CD4-positive, alpha-beta memory T cell (primary cell): ENCODE data around the gene CALML5. TPM values are rescaled to one million over a fixed set of nuclear protein-coding genes. Genes with fewer than 3 reads are reported as not detected.

ENCODE experiments used
- CTCF ChIA-PET: fragments of 350-600 bp; sonication (Branson Sonifier 250); formaldehyde crosslinking; loops from one replicate; lab custom pipeline; 2021; ENCODE audit warnings: inconsistent platforms; ENCODE audit not compliant: partially characterized antibody; lab: Charles Lee
- POLR2A ChIA-PET: fragments of 350-600 bp; sonication (Branson Sonifier 250); formaldehyde crosslinking; loops from one replicate; lab custom pipeline; 2021; ENCODE audit not compliant: partially characterized antibody; lab: Charles Lee
- DNase-seq, 5 donors: peaks; one replicate each; pipeline versions ENCODE4 v3.0.0 to v3.0.0-alpha.2; 2020 to 2022; ENCODE audit warnings: mixed read lengths in 1 of 5
- H3K27ac ChIP-seq: one replicate; pipeline ENCODE4 v1.7.0; 2013; ENCODE audit warnings: low read depth, low read length
- H3K27me3 ChIP-seq: 2 replicates; pipeline ENCODE4 v1.7.0; 2013; ENCODE audit warnings: mild to moderate bottlenecking, low read length, moderate library complexity; ENCODE audit not compliant: insufficient read depth
- H3K36me3 ChIP-seq: 2 replicates; pipeline ENCODE4 v1.7.0; 2013; ENCODE audit warnings: mild to moderate bottlenecking, low read length, moderate library complexity; ENCODE audit not compliant: insufficient read depth
- H3K4me1 ChIP-seq: 2 replicates; pipeline ENCODE4 v1.7.0; 2013; ENCODE audit warnings: mild to moderate bottlenecking, low read length, moderate library complexity; ENCODE audit not compliant: insufficient read depth
- H3K4me3 ChIP-seq, 2 donors: one replicate each; pipeline ENCODE4 v1.7.0; 2013; ENCODE audit warnings: low read length in 2 of 2, mild to moderate bottlenecking in 1 of 2
- H3K9me3 ChIP-seq, 2 donors: one replicate each; pipeline ENCODE4 v1.7.0; 2013; ENCODE audit warnings: low read length in 2 of 2, control low read depth in 1 of 2; ENCODE audit not compliant: control insufficient read depth in 1 of 2
- H3K27ac Mint-ChIP-seq, 7 donors: one replicate each; pipeline ENCODE4 v1.8.0; 2020 to 2021; ENCODE audit warnings: mixed read lengths in 7 of 7, mild to moderate bottlenecking in 6 of 7, inconsistent platforms in 3 of 7, moderate library complexity in 3 of 7
- H3K27me3 Mint-ChIP-seq, 2 donors: one replicate each; pipeline ENCODE4 v1.8.0; 2020 to 2021; ENCODE audit warnings: mixed read lengths in 2 of 2
- H3K36me3 Mint-ChIP-seq, 2 donors: one replicate each; pipeline ENCODE4 v1.8.0; 2020 to 2021; ENCODE audit warnings: mixed read lengths in 2 of 2, inconsistent platforms in 1 of 2, mild to moderate bottlenecking in 1 of 2
- H3K4me1 Mint-ChIP-seq, 4 donors: one replicate each; pipeline ENCODE4 v1.8.0; 2020 to 2021; ENCODE audit warnings: mixed read lengths in 4 of 4, mild to moderate bottlenecking in 1 of 4
- H3K4me3 Mint-ChIP-seq, 8 donors: one replicate each; pipeline ENCODE4 v1.8.0; 2020 to 2021; ENCODE audit warnings: mixed read lengths in 8 of 8, mild to moderate bottlenecking in 7 of 8, moderate library complexity in 6 of 8, inconsistent platforms in 3 of 8
- H3K9me3 Mint-ChIP-seq, 8 donors: one replicate each; pipeline ENCODE4 v1.8.0; 2020 to 2021; ENCODE audit warnings: mixed read lengths in 8 of 8, mild to moderate bottlenecking in 5 of 8, inconsistent platforms in 3 of 8, moderate library complexity in 1 of 8
- intact Hi-C: fragments of 100-400 bp; cut with micrococcal nuclease; formaldehyde crosslinking; loops from one replicate; pipeline ENCODE4 v1.15.1; 2023
- polyA plus RNA-seq, 2 donors: library from polyadenylated mRNA; unstranded; fragments of 300-500 nt; fragmentation: Illumina TruSeq; gene quantifications; one replicate each; pipeline ENCODE4 v1.2.3, GENCODE V29; 2021
- total RNA-seq, 2 experiments: library from RNA; stranded (reverse); gene quantifications; one replicate each; pipeline ENCODE4 v1.2.3, GENCODE V29; 2021

CALML5 gene
- total and polyA plus RNA-seq, 4 experiments from 2014 or later = not detected

DNA sequence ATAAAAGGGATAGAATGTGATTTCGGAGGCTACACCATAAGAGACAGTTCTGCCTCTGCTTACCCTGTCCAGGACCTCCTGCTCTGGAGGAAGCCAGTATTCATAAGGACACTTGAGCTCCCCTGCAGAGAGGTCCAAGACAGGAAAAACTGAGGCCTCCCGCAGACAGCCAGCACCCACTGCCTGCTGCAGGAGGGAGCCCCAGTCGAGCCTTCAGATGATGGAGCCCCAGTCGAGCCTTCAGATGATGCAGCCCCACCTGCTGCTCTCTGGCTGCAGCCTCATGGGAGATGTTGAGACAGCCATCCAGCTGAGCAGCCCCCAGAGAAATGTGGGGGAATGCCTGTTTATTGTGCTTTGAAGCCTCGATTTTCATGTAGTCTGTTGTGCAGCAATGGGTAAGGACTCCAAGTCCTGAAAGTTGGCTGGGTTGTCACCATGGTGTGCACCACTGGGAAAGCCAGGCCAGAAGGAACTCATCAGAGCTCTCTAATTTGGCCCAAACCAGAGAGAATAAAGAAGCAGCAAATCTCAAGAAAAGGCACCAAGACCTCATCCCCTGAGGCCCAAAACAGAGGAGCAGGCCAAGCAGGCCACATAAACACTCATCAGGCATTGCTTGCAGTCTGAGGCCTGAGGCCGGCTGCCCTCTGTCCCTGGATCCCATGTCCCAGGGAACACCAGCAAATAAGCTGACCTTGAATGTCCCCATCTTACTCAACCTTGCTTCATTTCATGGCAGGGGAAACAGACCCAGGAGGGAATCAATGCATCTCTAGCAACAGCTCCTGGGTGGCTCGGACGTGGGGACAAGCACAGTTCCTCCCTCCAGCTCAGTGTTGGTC lies 30.9 kb downstream of the CALML5 start:
- no peaks in the 10 kb centered on the region for H3K4me1 ChIP-seq
- H3K9me3 ChIP-seq = no peaks in the 10 kb centered on the region
- H3K4me3 ChIP-seq = no peak overlapping the region
- no peak overlapping the region for H3K27ac Mint-ChIP-seq
- H3K36me3 Mint-ChIP-seq = no peaks in the 10 kb centered on the region
- H3K27me3 Mint-ChIP-seq = peaks cover 2% of the 10 kb centered on the region in 2 donors
- H3K27me3 ChIP-seq = no peaks in the 10 kb centered on the region
- no peak overlapping the region for H3K27ac ChIP-seq
- H3K36me3 ChIP-seq = no peaks in the 10 kb centered on the region
- H3K4me3 Mint-ChIP-seq = no peak overlapping the region
- ChIA-PET POLR2A (no interaction called here), CTCF (interaction anchor here (1.6 to 2.7 kb wide), 3 partner anchors 14 to 161 kb away, joined by 6 to 7 read pairs (median 6); no protein-coding TSS in a partner anchor)
- intact Hi-C loops = no loop called here
- peaks cover 0 to 1% (median 0%) of the 10 kb centered on the region in 4 donors for H3K4me1 Mint-ChIP-seq
- no peak for DNase-seq
- H3K9me3 Mint-ChIP-seq = peaks cover 0 to 3% (median 0%) of the 10 kb centered on the region in 8 donors

DNA sequence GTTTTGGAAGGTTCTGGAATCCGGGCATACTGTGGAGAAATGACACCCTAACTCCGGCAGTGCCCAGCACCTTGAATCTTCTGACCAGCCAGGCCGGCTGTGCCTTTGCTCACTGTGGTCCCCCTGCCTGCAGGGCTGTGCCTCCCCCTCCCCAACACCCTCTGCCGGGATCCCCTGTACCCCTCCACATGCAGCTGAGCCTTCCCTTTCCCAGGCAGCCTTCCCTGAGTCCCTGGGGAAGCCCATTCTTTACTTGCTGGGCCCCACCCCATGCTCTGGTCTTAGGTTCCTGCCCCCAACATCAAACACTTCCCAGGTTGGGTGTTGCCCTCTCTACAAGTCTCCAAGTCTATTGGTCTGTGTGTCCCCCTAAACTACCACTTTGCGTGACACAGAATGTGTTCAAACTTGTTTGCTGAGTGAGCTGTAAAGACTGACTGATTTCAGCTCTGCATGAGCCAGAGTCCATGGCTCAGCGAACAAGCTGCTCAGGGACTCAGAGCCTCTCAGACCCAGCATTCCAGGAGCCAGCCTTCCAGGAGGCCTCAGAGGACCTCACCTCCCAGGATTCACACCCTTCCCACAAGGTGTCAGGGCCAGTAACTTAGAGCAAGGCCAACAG lies 31.6 kb downstream of the CALML5 start:
- Mint-ChIP-seq H3K27ac (no peak overlapping the region), H3K36me3 (no peaks in the 10 kb centered on the region), H3K4me1 (peaks cover 0 to 1% (median 0%) of the 10 kb centered on the region in 4 donors), H3K9me3 (peaks cover 0 to 3% (median 0%) of the 10 kb centered on the region in 8 donors), H3K4me3 (no peak overlapping the region), H3K27me3 (peaks cover 2 to 3% of the 10 kb centered on the region in 2 donors)
- intact Hi-C loops = no loop called here
- H3K4me1 ChIP-seq = no peaks in the 10 kb centered on the region
- no peaks in the 10 kb centered on the region for H3K27me3 ChIP-seq
- no peaks in the 10 kb centered on the region for H3K36me3 ChIP-seq
- ChIA-PET POLR2A (no interaction called here), CTCF (interaction anchor here (1.6 to 2.7 kb wide), 3 partner anchors 13 to 162 kb away, joined by 6 to 7 read pairs (median 6); no protein-coding TSS in a partner anchor)
- no peaks in the 10 kb centered on the region for H3K9me3 ChIP-seq
- H3K27ac ChIP-seq = no peak overlapping the region
- DNase-seq = no peak
- H3K4me3 ChIP-seq = no peak overlapping the region

DNA sequence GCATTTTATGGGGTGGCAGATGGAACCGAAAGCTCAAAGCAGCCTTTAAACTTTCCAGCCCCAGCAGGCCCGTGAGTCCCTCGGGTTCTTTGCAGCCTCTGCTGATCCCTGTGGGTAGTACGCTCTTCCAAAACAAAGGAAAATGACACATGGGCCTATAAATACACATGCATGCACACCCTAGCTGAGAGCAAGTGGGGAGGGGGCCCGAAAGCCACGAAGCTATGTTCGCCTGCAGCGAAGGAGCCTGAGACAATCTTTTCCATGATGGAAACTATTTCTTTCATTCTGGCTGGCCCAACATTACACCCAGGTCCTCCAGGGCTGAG lies 32.2 kb downstream of the CALML5 start:
- POLR2A ChIA-PET = no interaction called here
- Mint-ChIP-seq H3K9me3 (peaks cover 0 to 3% (median 0%) of the 10 kb centered on the region in 8 donors), H3K36me3 (no peaks in the 10 kb centered on the region), H3K27me3 (peaks cover 2 to 3% of the 10 kb centered on the region in 2 donors), H3K4me1 (peaks cover 0 to 1% (median 0%) of the 10 kb centered on the region in 4 donors), H3K27ac (no peak overlapping the region), H3K4me3 (no peak overlapping the region)
- no peaks in the 10 kb centered on the region for H3K9me3 ChIP-seq
- H3K4me3 ChIP-seq = no peak overlapping the region
- no peaks in the 10 kb centered on the region for H3K36me3 ChIP-seq
- no peak overlapping the region for H3K27ac ChIP-seq
- H3K4me1 ChIP-seq = no peaks in the 10 kb centered on the region
- intact Hi-C loops = no loop called here
- no peak for DNase-seq
- no peaks in the 10 kb centered on the region for H3K27me3 ChIP-seq
- CTCF ChIA-PET = interaction anchor here (1.6 to 2.7 kb wide), 3 partner anchors 13 to 162 kb away, joined by 6 to 7 read pairs (median 6); no protein-coding TSS in a partner anchor

DNA sequence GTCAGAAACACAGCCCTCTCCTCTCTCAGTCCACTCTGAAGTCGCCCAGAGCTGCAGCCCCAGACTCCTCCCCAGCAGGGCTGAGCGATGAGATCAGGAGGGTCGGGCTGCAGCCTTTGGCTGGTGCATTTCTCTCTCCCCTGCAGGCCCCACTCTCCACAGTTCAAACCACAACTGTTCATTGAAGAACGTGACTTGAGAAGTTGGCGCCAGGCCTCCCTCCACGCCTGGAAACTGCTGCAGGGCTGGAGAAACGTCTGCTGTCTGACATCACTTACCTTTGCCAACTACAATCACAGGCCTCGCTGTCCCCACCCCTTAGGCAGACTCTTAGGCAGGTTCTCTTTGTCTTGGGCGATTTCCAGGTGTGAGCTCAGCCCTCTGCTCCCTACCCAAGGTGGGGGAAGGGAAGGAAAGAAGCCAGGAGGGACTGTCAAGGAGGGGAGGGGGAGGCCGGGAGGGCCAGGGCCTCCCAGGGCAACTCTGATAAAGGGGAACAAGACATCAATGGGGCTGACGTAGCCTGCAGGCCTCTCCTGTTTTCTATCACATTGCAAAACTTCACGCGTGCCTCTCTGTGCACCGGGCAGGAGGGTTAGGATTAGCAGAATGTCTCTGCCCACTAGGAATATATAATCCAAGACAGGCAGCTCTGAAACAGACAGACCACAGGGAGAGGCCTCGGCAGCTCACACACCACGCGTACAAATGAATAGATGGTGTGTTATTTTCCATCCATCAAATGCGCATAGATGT lies 32.7 kb downstream of the CALML5 start:
- peaks cover 0 to 1% (median 0%) of the 10 kb centered on the region in 4 donors for H3K4me1 Mint-ChIP-seq
- H3K27me3 Mint-ChIP-seq = peaks cover 2 to 3% of the 10 kb centered on the region in 2 donors
- no peak overlapping the region for H3K27ac ChIP-seq
- no peaks in the 10 kb centered on the region for H3K9me3 ChIP-seq
- intact Hi-C loops = no loop called here
- H3K9me3 Mint-ChIP-seq = peaks cover 0 to 3% (median 0%) of the 10 kb centered on the region in 8 donors
- no peaks in the 10 kb centered on the region for H3K36me3 ChIP-seq
- no peak overlapping the region for H3K4me3 Mint-ChIP-seq
- no peaks in the 10 kb centered on the region for H3K4me1 ChIP-seq
- no peak overlapping the region for H3K4me3 ChIP-seq
- no peaks in the 10 kb centered on the region for H3K27me3 ChIP-seq
- DNase-seq = no peak
- H3K27ac Mint-ChIP-seq = no peak overlapping the region
- H3K36me3 Mint-ChIP-seq = no peaks in the 10 kb centered on the region
- ChIA-PET CTCF (interaction anchor here (1.6 to 2.7 kb wide), 3 partner anchors 12 to 163 kb away, joined by 6 to 7 read pairs (median 6); no protein-coding TSS in a partner anchor), POLR2A (no interaction called here)

- H3K27ac Mint-ChIP-seq = no peak overlapping the region
These were observed 33.4 kb downstream of the CALML5 start for GRCh38 chr10:5465976-5466450.

DNA sequence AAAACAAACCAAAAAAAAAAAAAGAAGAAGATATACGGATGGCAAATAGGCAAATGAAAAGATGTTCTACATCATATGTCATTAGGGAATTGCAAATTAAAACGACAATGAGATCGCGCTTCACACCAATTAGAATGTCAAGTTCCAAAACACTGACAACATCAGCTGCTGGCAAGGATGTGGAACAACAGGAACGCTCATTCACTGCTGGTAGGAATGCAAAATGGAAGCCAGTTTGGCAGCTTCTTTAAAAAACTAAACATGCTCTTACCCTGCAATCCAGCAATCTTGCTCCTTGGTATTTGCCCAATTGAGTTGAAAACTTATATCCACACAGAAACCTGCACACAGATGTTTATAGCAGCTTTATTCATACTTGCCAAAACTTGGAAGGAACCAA lies 34.8 kb downstream of the CALML5 start:
- Mint-ChIP-seq H3K9me3 (peaks cover 0 to 3% (median 0%) of the 10 kb centered on the region in 8 donors), H3K4me1 (no peaks in the 10 kb centered on the region), H3K4me3 (no peak overlapping the region), H3K36me3 (no peaks in the 10 kb centered on the region), H3K27me3 (peaks cover 0 to 3% of the 10 kb centered on the region in 2 donors), H3K27ac (no peak overlapping the region)
- POLR2A ChIA-PET = no interaction called here
- Histone ChIP-seq H3K4me1 (no peaks in the 10 kb centered on the region), H3K4me3 (no peak overlapping the region), H3K9me3 (no peaks in the 10 kb centered on the region), H3K36me3 (no peaks in the 10 kb centered on the region), H3K27me3 (no peaks in the 10 kb centered on the region), H3K27ac (no peak overlapping the region)
- DNase-seq = no peak
- CTCF ChIA-PET = no interaction called here
- intact Hi-C loops = no loop called here

More at GRCh38 chr10:5465976-5466450, 33.4 kb downstream of the CALML5 start:
- ChIA-PET POLR2A (no interaction called here), CTCF (interaction anchor here (2.7 kb wide), 1 partner anchor 157 kb away, joined by 7 read pairs; no protein-coding TSS in a partner anchor)
- H3K4me3 ChIP-seq = no peak overlapping the region
- Mint-ChIP-seq H3K36me3 (no peaks in the 10 kb centered on the region), H3K4me3 (no peak overlapping the region), H3K4me1 (no peaks in the 10 kb centered on the region), H3K9me3 (peaks cover 0 to 3% (median 0%) of the 10 kb centered on the region in 8 donors), H3K27me3 (peaks cover 0 to 3% of the 10 kb centered on the region in 2 donors)
- H3K4me1 ChIP-seq = no peaks in the 10 kb centered on the region
- no peaks in the 10 kb centered on the region for H3K27me3 ChIP-seq
- H3K36me3 ChIP-seq = no peaks in the 10 kb centered on the region
- intact Hi-C loops = no loop called here
- H3K9me3 ChIP-seq = no peaks in the 10 kb centered on the region
- H3K27ac ChIP-seq = no peak overlapping the region
- no peak for DNase-seq
